Measurements from ENCODE around the gene TMEM209. TPM values are rescaled to one million over a fixed set of nuclear protein-coding genes. Genes with fewer than 3 reads are reported as not detected.

TMEM209 gene
- polyA plus RNA-seq, 1 donor (not counting 4 experiments of a cell fraction or from before 2014, with no cell fraction given) = 20.0 TPM

DNA sequence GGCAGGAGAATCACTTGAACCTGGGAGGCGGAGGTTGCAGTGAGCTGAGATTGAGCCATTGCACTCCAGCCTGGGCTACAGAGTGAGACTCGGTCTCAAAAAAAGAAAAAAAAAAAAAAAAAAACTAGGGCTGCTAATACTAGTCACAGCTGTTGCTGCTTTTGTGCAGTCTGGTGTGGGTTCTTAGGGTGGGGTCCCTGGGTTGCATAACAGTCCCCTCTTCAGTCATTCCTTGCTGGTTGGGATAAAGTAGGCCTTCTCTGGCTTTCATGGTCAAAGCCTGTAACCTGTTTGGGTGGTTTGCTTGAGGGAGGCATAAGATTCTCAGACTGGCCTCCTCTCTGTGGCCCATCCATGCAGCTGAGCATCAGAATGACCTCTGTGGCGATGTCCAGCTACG is 16.5 kb upstream of the TMEM209 start:
- H3K27ac ChIP-seq (ENCODE audit: control insufficient read depth, insufficient read depth, low read length) = no peak overlapping the region
- FAIRE-seq (no peak), DNase-seq (ENCODE audit: low read depth, low spot score) (no peak)
- H3K36me3 ChIP-seq (ENCODE audit: control insufficient read depth in 2 of 2, extremely low read depth in 1 of 2, insufficient read depth in 2 of 2, low read length in 2 of 2) = no peaks in the 10 kb centered on the region
- H3K9me3 ChIP-seq (ENCODE audit: control insufficient read depth, low read depth, low read length) = no peaks in the 10 kb centered on the region
- dilution Hi-C loops (cut with MboI; ENCODE audit: extremely low pct_ligation_motif_present, low sequenced_read_pairs) = no loop called here
- H4K20me1 ChIP-seq (ENCODE audit: control insufficient read depth, extremely low read depth, insufficient read depth, low read length) = no peaks in the 10 kb centered on the region
- no peak overlapping the region for H3K4me3 ChIP-seq (ENCODE audit: control insufficient read depth in 2 of 3, extremely low read depth in 1 of 3, insufficient read depth in 2 of 3, low read depth in 1 of 3, low read length in 3 of 3)
- H3K9ac ChIP-seq (ENCODE audit: control insufficient read depth, extremely low read depth, insufficient read depth, low read length) = no peak overlapping the region
- no peaks in the 10 kb centered on the region for H3K4me1 ChIP-seq (ENCODE audit: control insufficient read depth, extremely low read depth, insufficient read depth, low read length)
- H2AFZ ChIP-seq (ENCODE audit: control insufficient read depth, low read length) = no peak overlapping the region
- H3K27me3 ChIP-seq (ENCODE audit: control insufficient read depth, extremely low read depth, insufficient read depth, low read length) = no peaks in the 10 kb centered on the region
- H3K4me2 ChIP-seq (ENCODE audit: control insufficient read depth, extremely low read depth, insufficient read depth, low read depth, low read length) = no peak overlapping the region
- no peaks in the 10 kb centered on the region for H3K9me1 ChIP-seq (ENCODE audit: control insufficient read depth, extremely low read depth, insufficient read depth, low read length)
- H3K79me2 ChIP-seq (ENCODE audit: control insufficient read depth, insufficient read depth, low read length) = no peaks in the 10 kb centered on the region
- no peak for TF ChIP-seq EZH2 (IDR thresholded peaks at IDR 0.05; ENCODE audit: low read length)
- TF ChIP-seq, protein P1, sequence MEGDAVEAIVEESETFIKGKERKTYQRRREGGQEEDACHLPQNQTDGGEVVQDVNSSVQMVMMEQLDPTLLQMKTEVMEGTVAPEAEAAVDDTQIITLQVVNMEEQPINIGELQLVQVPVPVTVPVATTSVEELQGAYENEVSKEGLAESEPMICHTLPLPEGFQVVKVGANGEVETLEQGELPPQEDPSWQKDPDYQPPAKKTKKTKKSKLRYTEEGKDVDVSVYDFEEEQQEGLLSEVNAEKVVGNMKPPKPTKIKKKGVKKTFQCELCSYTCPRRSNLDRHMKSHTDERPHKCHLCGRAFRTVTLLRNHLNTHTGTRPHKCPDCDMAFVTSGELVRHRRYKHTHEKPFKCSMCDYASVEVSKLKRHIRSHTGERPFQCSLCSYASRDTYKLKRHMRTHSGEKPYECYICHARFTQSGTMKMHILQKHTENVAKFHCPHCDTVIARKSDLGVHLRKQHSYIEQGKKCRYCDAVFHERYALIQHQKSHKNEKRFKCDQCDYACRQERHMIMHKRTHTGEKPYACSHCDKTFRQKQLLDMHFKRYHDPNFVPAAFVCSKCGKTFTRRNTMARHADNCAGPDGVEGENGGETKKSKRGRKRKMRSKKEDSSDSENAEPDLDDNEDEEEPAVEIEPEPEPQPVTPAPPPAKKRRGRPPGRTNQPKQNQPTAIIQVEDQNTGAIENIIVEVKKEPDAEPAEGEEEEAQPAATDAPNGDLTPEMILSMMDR (optimal IDR thresholded peaks at IDR 0.05 in 1 of 3, IDR thresholded peaks at IDR 0.05 in 1 of 3, conservative IDR thresholded peaks at IDR 0.05 in 1 of 3; ENCODE audit: extremely low read depth in 1 of 3, insufficient read depth in 2 of 3, low read length in 3 of 3) = no peak

DNA sequence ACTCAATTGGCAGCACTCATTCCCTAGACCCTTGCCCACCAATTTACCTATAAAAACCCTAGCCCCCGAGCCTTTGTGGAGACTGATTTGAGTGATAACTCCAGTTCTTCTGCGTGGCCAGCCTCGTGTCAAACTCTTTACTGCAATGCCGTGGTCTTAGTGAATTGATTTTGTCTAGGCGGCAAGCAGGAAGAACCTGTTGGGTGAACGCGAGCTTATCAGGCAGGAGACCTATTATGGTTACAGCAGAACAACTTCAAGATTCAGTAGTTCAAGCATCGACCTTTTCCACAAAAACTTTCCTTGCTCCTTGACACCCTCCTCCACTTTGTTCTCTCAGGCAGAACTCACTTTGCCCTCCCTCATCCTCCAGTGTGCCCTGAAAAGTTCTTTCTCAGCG is 14.7 kb upstream of the TMEM209 start:
- H3K9me1 ChIP-seq (ENCODE audit: control insufficient read depth, extremely low read depth, insufficient read depth, low read length) = no peaks in the 10 kb centered on the region
- H4K20me1 ChIP-seq (ENCODE audit: control insufficient read depth, extremely low read depth, insufficient read depth, low read length) = no peaks in the 10 kb centered on the region
- no peaks in the 10 kb centered on the region for H3K79me2 ChIP-seq (ENCODE audit: control insufficient read depth, insufficient read depth, low read length)
- no peak for DNase-seq (ENCODE audit: low read depth, low spot score)
- no peak for TF ChIP-seq EZH2 (IDR thresholded peaks at IDR 0.05; ENCODE audit: low read length)
- TF ChIP-seq, protein P1 (optimal IDR thresholded peaks at IDR 0.05 in 1 of 3, IDR thresholded peaks at IDR 0.05 in 1 of 3, conservative IDR thresholded peaks at IDR 0.05 in 1 of 3; ENCODE audit: extremely low read depth in 1 of 3, insufficient read depth in 2 of 3, low read length in 3 of 3) = no peak
- FAIRE-seq = no peak
- no peak overlapping the region for H3K27ac ChIP-seq (ENCODE audit: control insufficient read depth, insufficient read depth, low read length)
- no peak overlapping the region for H2AFZ ChIP-seq (ENCODE audit: control insufficient read depth, low read length)
- H3K9ac ChIP-seq (ENCODE audit: control insufficient read depth, extremely low read depth, insufficient read depth, low read length) = no peak overlapping the region
- dilution Hi-C loops (cut with MboI; ENCODE audit: extremely low pct_ligation_motif_present, low sequenced_read_pairs) = no loop called here
- no peaks in the 10 kb centered on the region for H3K27me3 ChIP-seq (ENCODE audit: control insufficient read depth, extremely low read depth, insufficient read depth, low read length)
- no peaks in the 10 kb centered on the region for H3K9me3 ChIP-seq (ENCODE audit: control insufficient read depth, low read depth, low read length)
- H3K4me1 ChIP-seq (ENCODE audit: control insufficient read depth, extremely low read depth, insufficient read depth, low read length) = no peaks in the 10 kb centered on the region
- H3K36me3 ChIP-seq (ENCODE audit: control insufficient read depth in 2 of 2, extremely low read depth in 1 of 2, insufficient read depth in 2 of 2, low read length in 2 of 2) = no peaks in the 10 kb centered on the region
- H3K4me3 ChIP-seq (ENCODE audit: control insufficient read depth in 2 of 3, extremely low read depth in 1 of 3, insufficient read depth in 2 of 3, low read depth in 1 of 3, low read length in 3 of 3) = no peak overlapping the region
- H3K4me2 ChIP-seq (ENCODE audit: control insufficient read depth, extremely low read depth, insufficient read depth, low read depth, low read length) = no peak overlapping the region

Measured in keratinocyte (primary cell).